GM12892 (cell line): ENCODE results near the gene BICD2.
"Not testable (repeated sequence)": the region's sequence is repeated elsewhere in the genome, so short reads cannot be mapped to it uniquely, and the experiment has no call there.

Experiments used
- DNase-seq: peaks from one replicate; pipeline ENCODE4 v3.0.0; 2011; ENCODE audit not compliant: insufficient read length
- FAIRE-seq: peaks from 2 replicates; lab custom pipeline; 2011; peaks lifted over from hg19 to GRCh38; lab: Jason Lieb, UNC
- POLR2A ChIP-seq: IDR thresholded peaks from 2 replicates; pipeline ENCODE4 v1.6.1; 2011; ENCODE audit warnings: low read depth, low read length, control low read depth
- POLR2AphosphoS5 ChIP-seq: IDR thresholded peaks from 2 replicates; pipeline ENCODE4 v1.6.1; 2011; ENCODE audit warnings: low read depth, low read length, control low read depth
- TAF1 ChIP-seq: IDR thresholded peaks from 2 replicates; pipeline ENCODE4 v1.6.1; 2011; ENCODE audit warnings: low read depth, mild to moderate bottlenecking, control low read depth, low read length, borderline replicate concordance

BICD2 gene

GRCh38 chr9:92794426-92794825 is 29.8 kb upstream of the BICD2 start:
- FAIRE-seq = no peak
- no peak for TF ChIP-seq TAF1
- no peak for TF ChIP-seq POLR2A
- no peak for TF ChIP-seq POLR2AphosphoS5
- no peak for DNase-seq

- DNase-seq = no peak
- peak; percentile 90 for FAIRE-seq
- no peak for TF ChIP-seq POLR2AphosphoS5
- TF ChIP-seq TAF1 = no peak
- TF ChIP-seq POLR2A = no peak
These were observed 26.2 kb upstream of the BICD2 start for GRCh38 chr9:92790542-92791527.

- FAIRE-seq (no peak), DNase-seq (no peak)
- TF ChIP-seq POLR2AphosphoS5 = no peak
- no peak for TF ChIP-seq POLR2A
- no peak for TF ChIP-seq TAF1
These were observed 21.7 kb upstream of the BICD2 start for GRCh38 chr9:92786298-92786697.

- FAIRE-seq = no peak
- no peak for DNase-seq
- no peak for TF ChIP-seq POLR2A
- TF ChIP-seq POLR2AphosphoS5 = no peak
- TF ChIP-seq TAF1 = no peak
These were observed 17.3 kb upstream of the BICD2 start for GRCh38 chr9:92781899-92782298.

- DNase-seq = no peak
- FAIRE-seq = no peak
- TF ChIP-seq POLR2A (no peak), TAF1 (no peak), POLR2AphosphoS5 (no peak)
These were observed 15.6 kb upstream of the BICD2 start for GRCh38 chr9:92780206-92780605.

GRCh38 chr9:92775466-92775865 is 10.8 kb upstream of the BICD2 start:
- no peak for TF ChIP-seq POLR2A
- FAIRE-seq (no peak), DNase-seq (no peak)

GRCh38 chr9:92774274-92774673 is 9.6 kb upstream of the BICD2 start:
- no peak for FAIRE-seq
- TF ChIP-seq POLR2AphosphoS5 (no peak), POLR2A (no peak), TAF1 (no peak)
- no peak for DNase-seq

- TF ChIP-seq POLR2AphosphoS5 (no peak), TAF1 (no peak), POLR2A (no peak)
- FAIRE-seq (no peak), DNase-seq (no peak)
These were observed 9.2 kb upstream of the BICD2 start for GRCh38 chr9:92773810-92774209.

- TF ChIP-seq POLR2AphosphoS5 (no peak), TAF1 (no peak), POLR2A (no peak)
- no peak for FAIRE-seq
- no peak for DNase-seq
These were observed 6.7 kb upstream of the BICD2 start for GRCh38 chr9:92771309-92771708.

- DNase-seq (no peak), FAIRE-seq (no peak)
- TF ChIP-seq POLR2AphosphoS5 (no peak), TAF1 (no peak), POLR2A (no peak)
These were observed 5.8 kb upstream of the BICD2 start for GRCh38 chr9:92770360-92770995.

- FAIRE-seq (no peak), DNase-seq (no peak)
- TF ChIP-seq TAF1 (no peak), POLR2A (no peak), POLR2AphosphoS5 (no peak)
These were observed 5.3 kb upstream of the BICD2 start for GRCh38 chr9:92769990-92770359.

- FAIRE-seq (no peak), DNase-seq (no peak)
- no peak for TF ChIP-seq TAF1
- TF ChIP-seq POLR2A = no peak
- TF ChIP-seq POLR2AphosphoS5 = no peak
These were observed 4.7 kb upstream of the BICD2 start for GRCh38 chr9:92769286-92769685.

GRCh38 chr9:92768816-92769215 is 4.2 kb upstream of the BICD2 start:
- not testable (repeated sequence) for DNase-seq, FAIRE-seq
